Measurements from ENCODE around the gene TGFB2. TPM values are rescaled to one million over a fixed set of nuclear protein-coding genes. Genes with fewer than 3 reads are reported as not detected.

The TGFB2 gene
- total RNA-seq, 1 donor from 2014 or later: 0.12 TPM

GRCh38 chr1:218421531-218421930, 76.4 kb downstream of the TGFB2 start:
- intact Hi-C loops (cut with micrococcal nuclease): no loop called here

- intact Hi-C loops (cut with micrococcal nuclease): no loop called here
These were observed 79.4 kb downstream of the TGFB2 start for GRCh38 chr1:218424502-218424901.

- intact Hi-C loops (cut with micrococcal nuclease): no loop called here
These were observed 80.7 kb downstream of the TGFB2 start for GRCh38 chr1:218425647-218426342.

GRCh38 chr1:218426343-218426657, 81.2 kb downstream of the TGFB2 start:
- intact Hi-C loops (cut with micrococcal nuclease): no loop called here

GRCh38 chr1:218429301-218429700, 84.2 kb downstream of the TGFB2 start:
- intact Hi-C loops (cut with micrococcal nuclease): no loop called here

DNA sequence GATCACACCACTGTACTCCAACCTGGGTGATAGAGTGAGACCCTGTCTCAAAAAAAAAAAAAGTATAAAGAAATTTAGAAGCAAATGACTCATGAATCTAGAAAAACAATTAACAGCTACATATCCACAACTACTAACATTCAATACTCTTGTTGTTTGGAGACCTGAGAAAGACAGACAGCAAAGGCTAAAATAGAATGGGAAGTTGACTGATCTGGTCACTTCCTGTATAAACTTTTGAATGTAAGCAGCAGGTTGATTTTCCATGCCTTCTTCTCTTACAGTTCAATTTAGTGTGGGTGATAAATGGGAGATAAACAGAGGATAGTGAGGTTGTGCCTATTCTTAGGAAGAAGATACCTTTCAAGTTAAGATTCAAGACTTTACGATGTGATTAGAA, 85.2 kb downstream of the TGFB2 start:
- intact Hi-C loops (cut with micrococcal nuclease): no loop called here

GRCh38 chr1:218430822-218431221, 85.7 kb downstream of the TGFB2 start:
- intact Hi-C loops (cut with micrococcal nuclease): no loop called here

DNA sequence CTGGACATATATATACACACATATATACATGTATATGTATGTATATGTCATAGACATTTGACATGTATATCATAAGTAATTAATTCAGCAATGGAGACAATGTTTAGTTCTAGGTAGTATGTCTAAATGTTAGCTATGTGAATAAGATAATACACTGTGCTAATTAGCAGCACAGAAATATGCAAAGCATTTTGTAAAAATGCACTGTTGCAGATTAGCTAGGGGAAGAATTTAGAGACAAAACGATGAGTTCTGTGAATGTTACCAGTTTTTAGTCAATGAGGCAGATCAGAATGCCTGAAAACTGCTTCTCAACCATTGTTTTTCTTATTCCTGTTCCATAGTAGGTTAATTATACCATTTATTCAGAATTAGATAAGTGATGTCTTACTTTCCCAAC, 86.3 kb downstream of the TGFB2 start:
- intact Hi-C loops (cut with micrococcal nuclease): no loop called here

DNA sequence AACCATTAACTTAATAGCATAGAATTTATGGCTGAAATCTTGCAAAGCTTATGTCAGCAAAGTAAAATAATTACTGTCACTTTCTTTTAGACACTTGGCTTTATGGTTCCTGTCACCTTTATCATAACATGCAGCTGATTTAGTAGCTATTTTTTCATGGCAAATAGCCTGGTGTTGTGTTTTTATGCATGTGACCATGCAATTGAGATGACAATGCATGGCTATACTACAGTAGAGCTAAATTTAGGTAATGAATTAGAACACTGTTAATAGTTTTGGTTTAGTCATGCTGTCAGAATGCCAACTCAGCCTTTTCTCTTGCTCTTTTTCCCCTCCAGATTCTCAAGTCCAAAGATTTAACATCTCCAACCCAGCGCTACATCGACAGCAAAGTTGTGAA, 88.6 kb downstream of the TGFB2 start:
- intact Hi-C loops (cut with micrococcal nuclease): no loop called here

- intact Hi-C loops (cut with micrococcal nuclease): no loop called here
These were observed 90.4 kb downstream of the TGFB2 start for GRCh38 chr1:218435528-218435927.

- intact Hi-C loops (cut with micrococcal nuclease): no loop called here
These were observed 91.2 kb downstream of the TGFB2 start for GRCh38 chr1:218436346-218436745.

DNA sequence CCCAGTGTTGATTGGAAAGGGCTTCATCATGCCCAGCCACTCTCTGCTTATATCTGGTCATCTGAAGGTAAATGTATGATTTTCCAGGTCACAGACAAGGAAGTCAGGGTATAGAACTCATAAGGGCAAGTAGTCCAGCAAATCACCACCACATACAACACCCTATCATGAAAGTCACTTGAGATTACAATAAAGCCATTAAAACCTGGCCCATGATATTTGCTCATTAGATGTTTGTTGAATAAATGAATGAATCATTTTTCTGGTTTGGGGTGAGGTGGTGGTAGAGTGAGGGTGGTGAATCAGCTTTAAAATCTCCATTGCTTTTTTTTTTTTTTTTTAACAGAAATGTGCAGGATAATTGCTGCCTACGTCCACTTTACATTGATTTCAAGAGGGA, 91.9 kb downstream of the TGFB2 start:
- intact Hi-C loops (cut with micrococcal nuclease): no loop called here

- intact Hi-C loops (cut with micrococcal nuclease): no loop called here
These were observed 94.6 kb downstream of the TGFB2 start for GRCh38 chr1:218439541-218440295.

- intact Hi-C loops (cut with micrococcal nuclease): no loop called here
These were observed 98.1 kb downstream of the TGFB2 start for GRCh38 chr1:218443255-218443654.

GRCh38 chr1:218444173-218444572, 99.0 kb downstream of the TGFB2 start:
- intact Hi-C loops (cut with micrococcal nuclease): no loop called here

GRCh38 chr1:218444588-218444987, 99.5 kb downstream of the TGFB2 start:
- intact Hi-C loops (cut with micrococcal nuclease): no loop called here

- intact Hi-C loops (cut with micrococcal nuclease): no loop called here
These were observed 102.0 kb downstream of the TGFB2 start for GRCh38 chr1:218447010-218447689.

DNA sequence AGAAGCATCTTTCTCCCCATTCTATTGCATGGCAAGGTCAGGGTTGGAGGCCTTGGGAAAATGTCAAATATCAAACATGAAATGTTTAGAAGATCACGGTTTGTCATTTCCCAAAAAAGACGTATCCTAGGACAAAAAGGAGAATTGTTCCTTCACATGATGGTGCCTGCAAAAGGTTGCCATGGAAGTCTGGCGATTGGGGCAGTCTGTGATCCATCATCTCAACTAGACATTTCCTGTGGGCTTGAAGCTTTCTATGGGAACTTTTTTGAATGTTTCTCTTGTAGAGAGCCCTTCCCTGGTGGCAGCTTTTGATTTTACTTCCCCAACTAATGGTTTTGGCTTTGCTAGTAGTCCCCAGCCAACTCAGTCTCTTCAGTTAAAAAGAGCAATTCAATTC, 106.3 kb downstream of the TGFB2 start:
- intact Hi-C loops (cut with micrococcal nuclease): no loop called here

DNA sequence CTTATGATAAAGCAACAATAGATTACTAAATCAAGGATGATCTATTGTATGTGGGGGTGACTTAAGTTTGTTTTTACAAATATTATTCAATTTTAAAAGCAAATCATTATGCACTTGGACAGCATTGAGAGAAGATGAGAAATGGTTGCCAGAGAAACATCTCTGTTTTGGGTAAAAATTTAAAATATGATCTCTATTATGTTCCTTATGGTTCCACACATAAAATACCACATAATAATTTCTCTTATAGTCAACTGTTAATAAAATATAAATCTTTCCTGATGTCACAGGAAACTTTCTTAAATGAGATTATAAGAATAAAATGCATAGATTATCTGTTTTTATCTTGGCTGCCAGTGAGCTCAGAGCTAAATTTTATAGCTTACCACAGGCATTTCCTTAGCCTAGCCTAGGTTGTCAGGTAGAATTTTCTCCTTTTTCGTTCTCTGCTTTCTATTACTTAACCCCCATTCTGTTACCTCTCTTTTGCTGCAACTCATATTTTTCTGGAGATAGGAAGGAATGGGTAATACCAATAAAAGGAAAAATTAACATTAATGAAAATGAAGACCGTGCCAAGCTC, 109.7 kb downstream of the TGFB2 start:
- intact Hi-C loops (cut with micrococcal nuclease): no loop called here

DNA sequence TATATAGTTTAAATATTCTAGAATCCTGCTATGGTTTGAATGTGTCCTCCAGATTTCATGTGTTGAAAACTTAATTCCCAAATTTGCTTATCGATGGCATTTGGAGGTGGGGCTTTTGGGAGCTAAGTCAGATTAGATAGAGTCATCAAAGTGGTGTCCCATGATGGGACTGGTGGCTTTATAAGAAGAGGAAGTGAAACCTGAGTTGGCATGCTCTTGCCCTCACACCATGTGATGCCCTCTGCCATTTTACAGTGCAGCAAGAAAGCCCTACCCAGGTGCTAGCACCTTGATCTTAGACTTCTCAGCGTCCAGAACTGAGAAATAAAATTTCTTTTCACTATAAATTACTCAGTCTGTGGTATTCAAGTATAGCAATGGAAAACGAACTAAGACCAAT, 111.3 kb downstream of the TGFB2 start:
- intact Hi-C loops (cut with micrococcal nuclease): no loop called here

DNA sequence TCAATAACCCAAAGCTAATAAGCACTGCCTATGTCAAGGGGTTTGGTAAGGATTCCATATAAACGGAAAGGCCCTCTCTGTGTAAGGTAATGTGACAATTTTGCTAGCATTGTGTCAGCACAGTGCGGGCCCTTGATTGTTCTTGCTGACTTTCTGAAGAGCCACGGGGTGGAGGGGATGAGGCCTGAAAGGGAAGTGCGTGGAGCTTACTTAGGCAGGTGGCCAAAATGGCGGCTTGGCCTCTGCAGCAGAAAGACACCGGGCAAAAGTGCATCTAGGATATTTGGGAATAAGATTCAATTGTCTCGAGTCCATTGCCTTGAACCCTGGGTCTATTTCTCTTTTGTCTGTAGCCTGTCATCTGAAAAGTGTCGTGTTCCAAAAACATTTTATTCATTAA, 114.3 kb downstream of the TGFB2 start:
- intact Hi-C loops (cut with micrococcal nuclease): no loop called here
